NCI-H524 treated with DMSO at 0.1 percent for 48 hours (cell line): ENCODE results near the gene CAPN2.

Experiments used
- DNase-seq: peaks from one replicate; lab custom pipeline; 2025; lab: John Stamatoyannopoulos, UW

CAPN2 gene

DNA sequence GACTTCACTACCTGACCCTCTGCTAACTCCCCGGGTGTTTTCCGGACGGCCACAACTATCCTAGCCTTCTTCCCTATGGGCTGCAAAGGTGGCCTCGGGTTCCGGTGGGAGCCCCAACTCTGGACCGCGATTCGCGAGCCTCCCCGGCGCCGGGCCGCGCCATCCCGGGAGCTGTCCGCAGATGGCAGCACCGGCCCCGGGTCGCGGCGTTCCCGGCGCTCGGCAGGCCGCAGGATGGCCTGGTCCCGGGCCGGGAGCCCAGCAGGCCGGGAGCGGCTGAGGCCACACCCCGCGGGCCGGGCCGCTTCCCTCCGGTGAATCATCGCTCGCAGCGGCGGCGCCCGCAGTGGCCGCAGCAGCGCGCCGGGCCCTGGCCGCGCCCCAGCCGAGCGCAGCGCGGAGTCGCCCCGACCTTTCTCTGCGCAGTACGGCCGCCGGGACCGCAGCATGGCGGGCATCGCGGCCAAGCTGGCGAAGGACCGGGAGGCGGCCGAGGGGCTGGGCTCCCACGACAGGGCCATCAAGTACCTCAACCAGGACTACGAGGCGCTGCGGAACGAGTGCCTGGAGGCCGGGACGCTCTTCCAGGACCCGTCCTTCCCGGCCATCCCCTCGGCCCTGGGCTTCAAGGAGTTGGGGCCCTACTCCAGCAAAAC, at the start of gene CAPN2:
TSS of gene CAPN2 (plus strand) at position 346 of the 656 bp plus-strand sequence. CDS start at position 448, 102 bp downstream.
- no peak for DNase-seq

DNA sequence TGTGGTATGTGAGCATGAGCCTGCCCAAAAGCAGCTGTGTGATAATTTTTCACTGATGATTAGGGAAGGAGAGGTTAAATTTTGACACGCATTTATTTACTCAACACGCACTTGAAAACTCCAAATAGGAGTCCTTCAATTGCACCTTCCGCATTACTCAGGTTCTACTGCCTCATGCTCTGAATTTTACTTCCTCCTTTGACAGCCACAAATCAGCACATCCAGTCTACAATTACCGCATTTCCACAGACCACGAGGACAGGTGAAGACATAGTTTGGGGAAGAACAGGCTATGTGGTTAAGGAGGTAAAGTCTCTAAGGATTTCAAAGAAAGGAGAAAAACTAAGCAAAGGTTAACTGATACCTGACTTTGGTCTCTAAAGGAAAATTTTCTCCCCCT, 49.4 kb upstream of the CAPN2 start:
- no peak for DNase-seq

DNA sequence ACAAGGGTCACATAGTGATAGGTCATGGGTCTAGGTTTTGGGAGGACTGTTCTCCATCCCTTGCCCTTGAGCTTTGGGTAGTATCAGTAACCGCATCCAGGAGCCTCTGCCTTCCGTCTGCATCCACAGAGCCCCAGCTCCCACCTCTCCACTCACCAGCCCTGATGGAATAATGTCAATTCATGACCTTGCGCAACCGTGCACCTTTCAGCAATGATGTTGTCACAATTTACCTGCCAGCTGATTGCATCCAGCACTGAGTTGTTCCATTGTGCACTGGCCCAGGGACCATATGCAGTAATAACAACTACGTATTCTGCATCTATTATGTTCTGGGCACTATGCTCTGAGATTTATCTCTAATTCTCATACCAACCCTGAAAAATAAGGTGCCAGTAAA, 48.2 kb upstream of the CAPN2 start:
- DNase-seq, result no peak

DNA sequence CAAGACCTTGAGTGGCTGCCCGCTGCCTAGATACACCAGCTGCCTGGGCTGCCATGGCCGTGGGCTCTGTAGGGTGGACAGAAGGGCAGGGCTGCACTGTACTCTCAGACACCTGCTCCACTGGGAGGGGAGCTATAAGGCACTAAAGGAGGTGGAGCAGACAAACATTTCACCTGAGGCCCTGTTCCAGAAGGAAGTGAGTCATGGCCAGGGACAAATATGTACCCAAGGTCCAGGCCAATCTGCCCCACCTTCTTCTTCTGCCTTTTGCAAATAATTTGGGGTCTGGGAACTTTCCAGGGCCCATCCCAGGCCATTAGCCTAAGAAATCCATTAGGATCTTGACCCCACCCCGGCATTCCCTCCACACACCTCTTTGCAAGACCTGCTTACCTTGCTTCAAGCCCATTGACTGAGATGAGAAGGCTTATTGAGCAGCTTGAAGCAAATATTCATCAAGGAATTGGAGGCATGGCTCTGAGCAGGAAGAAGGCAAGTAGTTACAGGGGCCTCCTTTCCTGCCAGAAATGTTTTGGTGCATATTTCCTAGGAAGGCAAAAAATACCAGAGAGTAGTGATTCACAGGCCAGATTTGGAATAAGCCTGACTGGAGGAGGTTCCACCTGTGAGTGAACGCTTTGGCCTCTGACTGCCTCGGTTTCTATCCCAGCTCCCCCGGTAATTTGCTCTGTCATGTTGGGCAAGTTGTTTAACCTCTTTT, 46.6 kb upstream of the CAPN2 start, which contains the start of gene CAPN8:
TSS of gene CAPN8 (minus strand) at position 110 of the 721 bp plus-strand sequence. CDS start at position 55, 55 bp downstream.
- no peak for DNase-seq

DNA sequence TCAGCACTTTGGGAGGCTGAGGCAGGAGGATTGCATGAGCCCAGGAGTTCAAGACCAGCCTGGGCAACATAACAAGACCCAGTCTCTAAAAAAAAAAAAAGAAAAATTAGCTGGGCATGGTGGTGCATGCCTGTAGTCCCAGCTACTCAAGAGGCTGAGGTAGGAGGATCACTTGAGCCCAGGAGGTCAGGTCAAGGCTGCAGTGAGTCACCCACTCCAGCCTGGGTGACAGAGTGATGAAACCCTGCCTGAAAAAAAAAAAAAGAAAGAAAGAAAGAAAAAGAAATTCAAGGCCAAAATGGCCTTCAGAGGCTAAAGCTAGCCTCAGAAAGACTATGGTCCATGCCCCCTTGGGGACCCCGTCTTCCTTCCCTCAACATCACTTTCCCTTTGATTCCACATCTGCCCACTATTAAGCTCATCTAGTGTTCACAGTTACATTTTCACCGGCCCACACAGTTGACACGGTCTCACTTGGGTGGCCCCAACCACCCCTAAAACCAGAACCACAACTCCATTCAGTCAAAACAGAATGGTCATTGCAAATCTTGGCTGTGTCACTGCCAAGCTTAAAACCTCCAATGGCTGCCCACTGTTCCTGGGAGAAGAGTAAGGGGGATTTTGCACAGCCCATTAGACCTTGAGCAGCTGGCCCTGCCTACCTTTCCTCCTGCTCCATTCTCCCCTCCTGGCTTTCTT, 44.7 kb upstream of the CAPN2 start:
- no peak for DNase-seq

DNA sequence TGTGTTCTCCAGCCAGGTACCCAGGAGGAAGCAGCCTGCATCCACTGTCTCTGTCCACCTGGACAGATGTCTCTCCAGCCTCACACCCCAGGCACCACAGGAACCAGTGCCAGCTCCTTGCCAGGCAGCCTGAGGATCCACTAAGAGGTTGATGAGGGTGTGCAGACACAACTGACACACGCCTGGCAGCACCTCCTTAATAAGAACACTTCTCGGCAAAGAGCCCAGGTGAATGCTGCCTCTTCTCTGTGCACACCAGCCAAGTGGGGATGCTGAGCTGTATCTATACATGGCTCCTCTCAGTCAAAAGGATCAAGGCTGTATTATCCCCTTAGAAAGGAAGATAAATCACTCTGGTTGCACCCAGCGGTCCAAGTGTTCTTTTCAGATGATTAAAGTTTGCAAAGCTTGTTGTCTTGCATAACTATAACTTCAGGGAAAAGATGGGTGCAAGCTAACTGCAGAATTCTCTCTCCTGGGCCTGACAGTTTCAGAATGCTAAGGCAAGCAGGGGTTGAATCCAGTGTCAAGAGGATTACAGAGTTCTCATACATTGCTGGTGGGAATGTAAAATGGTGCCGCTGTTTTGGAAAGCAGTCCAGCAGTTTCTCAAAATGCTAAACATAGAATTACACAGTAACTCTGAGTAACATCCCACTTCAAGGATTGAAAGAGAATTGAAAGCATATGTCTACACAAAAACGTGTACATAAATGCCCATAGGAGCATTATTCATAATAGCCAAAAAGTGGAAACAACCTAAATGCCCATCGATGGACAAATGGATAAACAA, 43.1 kb upstream of the CAPN2 start:
- no peak for DNase-seq

DNA sequence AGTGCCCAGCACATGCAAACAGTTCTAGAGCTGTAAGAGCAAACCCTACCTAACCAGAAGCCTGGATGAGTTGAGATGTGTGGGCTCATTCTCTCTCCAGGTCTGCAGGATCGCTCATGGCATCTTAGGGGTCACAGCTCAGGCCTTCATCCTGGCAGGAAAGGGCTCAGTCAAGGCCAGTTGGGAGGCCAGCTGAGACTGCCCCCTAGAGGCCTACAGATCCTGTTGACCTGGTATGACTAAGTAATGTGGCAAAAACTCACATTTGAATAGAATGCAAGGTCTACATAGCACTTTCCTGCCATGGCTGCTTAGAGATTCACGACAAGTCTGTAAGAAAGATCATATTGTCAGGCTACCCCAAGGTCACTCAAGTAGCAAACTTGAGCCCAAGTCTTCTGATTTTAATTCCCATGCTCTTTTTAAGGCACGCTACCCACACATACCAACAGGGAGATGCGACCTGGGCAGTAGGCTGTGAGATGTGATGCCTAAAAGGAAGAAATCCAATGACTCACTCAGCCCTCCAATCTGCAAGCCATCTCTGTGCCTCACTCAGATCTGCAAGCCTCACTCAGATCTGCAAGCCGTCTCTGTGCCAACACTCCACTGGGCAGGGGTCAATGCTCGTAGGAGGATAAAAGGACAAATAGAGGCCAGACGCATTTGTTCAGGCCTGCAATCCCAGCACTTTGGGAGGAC, 41.7 kb upstream of the CAPN2 start:
- DNase-seq, result no peak

DNA sequence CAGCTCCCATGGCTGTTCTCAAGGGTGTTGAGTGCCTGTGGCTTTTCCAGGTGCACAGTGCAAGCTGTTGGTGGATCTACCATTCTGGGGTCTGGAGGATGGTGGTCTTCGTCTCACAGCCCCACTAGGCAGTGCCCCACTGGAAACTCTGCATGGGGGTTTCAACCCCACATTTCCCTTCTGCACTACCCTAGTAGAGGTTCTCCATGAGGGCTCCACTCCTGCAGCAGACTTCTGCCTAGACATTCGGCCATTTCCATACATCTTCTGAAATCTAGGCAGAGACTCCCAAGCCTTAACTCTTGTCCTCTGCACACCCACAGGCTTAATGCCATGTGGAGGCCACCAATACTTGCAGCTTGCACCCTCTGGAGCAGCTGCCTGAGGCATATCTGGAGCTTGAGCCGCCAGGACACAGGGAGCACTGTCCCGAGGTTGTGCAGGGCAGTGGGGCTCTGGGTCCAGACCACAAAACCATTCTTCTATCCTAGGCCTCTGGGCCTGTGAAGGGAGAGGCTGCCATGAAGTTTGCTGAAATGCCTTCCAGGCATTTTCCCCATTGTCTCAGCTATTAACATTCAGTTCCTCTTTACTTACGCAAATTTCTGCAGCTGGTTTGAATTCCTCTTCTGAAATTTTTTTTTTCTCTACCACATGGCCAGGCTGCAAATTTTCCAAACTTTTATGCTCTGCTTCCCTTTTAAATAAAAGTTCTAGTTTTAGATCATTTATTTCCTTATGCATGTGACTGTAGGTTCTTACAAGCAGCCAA, 38.0 kb upstream of the CAPN2 start:
- no peak for DNase-seq

DNA sequence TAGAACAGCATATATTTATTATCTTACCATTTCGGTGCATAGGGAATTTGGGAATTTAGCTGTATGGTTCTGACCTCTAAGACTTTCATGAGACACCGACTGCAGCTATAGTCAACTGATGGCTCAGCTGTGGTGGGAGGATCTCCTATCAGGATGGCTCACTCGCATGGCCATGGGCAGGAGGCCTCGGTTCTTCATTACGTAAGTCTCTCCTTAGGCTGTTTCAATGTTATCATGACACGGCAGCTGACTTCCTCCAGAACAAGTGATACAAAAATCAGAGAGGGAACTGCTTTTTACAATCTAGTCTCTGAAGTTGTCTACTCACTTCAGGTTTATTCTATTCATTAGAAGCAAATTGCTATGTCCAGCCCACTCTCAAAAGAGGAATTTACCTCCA, 33.5 kb upstream of the CAPN2 start:
- no peak for DNase-seq

DNA sequence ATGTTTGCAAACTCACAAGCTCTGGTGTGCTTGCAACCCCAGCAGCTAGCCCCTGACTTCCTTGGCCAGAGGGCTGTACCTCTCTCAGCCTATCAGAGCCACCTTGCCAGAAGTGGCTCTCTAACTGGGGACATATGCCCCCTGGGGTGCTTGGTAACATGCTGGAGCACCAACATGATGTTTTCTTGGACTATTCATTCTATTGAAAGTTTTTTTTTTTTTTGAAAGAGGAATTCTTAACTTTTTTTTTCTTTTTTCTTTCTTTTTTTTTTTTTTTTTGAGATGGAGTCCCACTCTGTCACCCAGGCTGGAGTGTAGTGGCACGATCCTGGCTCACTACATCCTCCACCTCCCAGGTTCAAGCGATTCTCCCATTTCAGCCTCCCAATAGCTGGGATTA, 32.2 kb upstream of the CAPN2 start:
- no peak for DNase-seq

DNA sequence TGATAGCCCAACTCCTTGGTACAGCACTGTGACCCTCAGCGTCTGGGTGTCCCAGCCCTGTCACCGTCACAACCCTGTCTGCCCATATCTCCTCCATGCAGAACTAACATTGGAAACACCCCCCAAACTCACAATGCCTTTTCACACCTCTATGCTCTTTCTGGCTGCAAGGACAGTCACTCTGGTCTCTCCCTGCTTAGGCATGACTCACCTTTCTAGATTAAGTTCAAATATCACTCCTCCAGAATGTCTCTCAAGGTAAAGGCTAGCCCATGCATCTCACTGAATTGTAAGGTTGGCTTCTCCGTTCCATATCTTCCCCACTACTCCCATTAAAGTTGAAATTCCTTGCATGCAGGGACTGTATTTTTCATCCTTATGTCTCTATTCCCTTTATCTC, 29.8 kb upstream of the CAPN2 start:
- no peak for DNase-seq

DNA sequence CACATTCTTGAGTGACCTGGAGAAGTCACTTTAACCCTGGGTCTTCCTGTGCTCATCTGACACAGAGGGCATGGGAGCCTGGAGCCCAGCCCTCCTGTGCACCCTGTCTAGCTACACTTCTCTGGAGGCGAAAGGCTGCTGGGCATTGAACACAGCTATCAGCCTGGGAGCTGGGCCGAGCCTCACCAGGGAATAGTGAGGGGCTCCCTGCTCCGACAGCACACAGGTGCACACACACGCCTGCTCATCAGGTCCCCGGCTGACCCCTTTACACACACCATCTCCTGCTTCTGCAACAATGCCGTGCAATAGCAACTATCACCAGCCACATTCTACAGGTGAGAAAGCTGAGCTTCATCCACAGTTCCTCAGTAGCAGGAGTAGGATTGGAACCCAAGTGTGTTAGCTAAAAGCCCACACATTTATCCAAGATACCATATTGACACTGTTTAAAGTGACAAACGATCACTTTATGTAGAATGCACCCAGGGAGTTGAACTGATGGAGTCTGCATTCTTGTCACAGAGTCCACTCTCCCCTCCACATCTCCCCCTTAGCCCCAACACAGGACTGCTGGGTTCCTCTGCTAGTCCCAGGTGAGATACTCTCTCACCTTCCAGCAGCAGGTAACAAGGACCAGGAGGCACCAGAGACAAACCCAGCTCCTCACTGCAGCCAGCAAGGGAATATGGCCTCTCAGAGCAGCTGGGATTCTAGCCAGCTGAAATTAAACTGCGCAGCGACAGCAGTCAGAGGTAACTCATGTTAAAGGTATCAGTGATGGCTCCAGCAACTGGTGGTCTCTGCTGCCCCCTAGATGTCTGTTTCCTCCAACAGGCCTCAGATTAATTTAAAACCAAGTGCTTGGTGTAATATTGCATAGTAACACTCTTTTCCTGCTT, 28.5 kb upstream of the CAPN2 start:
- DNase-seq, result no peak

DNA sequence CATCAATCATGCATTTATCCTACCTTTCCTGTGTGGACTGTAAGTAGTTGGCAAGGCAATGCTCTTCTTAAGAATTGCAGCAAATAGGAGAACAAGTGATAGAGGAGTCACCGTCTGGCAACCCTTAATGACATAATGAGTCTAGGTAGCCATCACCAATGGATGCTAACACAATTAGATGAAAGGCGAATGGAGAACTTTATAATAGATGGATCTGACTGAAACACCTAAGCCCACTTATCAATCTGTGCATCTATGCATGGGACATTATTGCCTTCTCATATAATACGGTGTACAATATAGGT, 27.9 kb upstream of the CAPN2 start:
- DNase-seq, result no peak

DNA sequence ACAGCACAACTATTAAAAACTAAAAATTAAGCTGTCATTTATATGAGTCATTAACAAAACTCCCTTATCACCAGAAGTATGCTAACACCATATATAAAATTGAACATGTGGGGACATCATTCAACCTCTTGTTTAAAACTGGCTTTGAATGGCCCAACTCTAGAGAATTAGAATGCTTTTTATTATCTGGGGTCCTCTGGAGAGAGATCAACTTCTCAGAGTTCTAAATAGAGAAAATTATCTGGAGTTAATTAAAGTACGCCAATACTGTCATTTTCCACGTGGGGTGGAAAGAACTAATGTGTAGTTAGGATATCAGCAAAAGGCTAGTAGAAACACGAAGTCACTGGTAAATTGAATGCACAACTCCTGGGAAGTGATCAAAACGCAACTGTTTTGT, 21.2 kb upstream of the CAPN2 start:
- no peak for DNase-seq

DNA sequence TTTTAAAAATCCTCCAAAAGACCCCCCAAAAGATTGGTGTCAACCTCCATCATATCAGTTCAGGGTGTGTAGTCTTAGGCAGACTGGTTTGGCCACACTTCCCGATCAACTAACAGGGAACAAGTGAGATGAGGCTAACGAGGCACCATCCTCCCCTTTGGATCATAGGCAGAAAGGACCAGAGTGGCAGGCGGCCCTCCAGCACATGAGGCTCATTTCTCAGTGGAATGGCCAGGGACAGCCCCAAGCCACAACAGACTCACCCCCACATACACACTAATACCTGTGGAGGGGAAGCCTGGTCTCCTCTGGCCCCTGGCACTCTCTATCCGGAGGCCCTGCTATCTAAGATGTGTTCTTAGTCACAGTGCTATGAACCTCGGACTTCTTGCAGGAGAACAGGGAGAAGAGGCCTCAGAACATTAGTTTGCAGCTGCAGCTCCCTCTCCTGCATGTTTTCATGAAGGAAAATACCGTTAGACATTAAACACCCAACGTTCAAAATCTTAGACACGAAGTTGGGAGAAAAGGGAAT, 17.3 kb upstream of the CAPN2 start:
- DNase-seq, result no peak

DNA sequence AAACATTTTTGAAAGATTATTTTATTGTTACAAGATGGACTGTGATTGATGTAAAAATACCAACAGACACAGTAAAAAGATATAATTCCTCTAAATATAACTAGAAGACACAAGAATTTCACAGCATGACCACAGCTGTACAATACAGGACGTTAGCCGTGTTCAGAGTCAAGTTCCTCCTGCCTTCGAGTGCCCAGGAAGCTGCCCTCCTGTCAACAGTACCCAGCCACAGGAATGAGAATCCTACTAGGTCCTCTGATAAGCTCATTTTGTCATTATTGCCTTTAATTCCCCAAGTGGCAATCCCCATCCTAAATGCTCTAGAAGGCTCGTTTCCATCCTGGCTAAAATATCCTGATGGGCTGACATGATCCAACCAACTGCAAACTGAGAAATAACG, 16.4 kb upstream of the CAPN2 start:
- DNase-seq, result no peak

DNA sequence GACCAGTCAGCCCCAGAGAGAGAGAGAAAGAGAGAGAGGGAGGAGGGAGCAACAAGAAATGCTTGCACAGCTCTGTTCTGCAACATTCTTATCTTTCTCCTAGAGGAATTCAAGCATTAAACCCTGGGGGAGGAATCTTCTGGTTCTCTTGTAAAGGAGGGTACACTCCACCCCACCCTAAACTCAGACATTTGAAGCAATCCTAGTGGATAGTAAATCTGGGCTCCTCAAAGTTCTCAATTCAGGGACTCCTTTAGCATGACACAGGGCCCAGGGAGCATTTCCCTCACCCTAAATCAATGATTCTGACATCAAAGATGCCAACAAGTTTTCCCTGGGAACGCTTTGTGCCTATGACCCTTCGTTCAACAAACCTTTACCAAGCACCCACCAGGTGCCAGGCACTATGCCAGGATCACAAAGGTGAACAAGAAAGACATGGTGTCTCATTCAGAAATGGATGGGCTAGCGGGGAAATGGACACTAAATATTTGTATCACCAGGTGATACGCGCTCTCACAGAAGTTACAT, 11.9 kb upstream of the CAPN2 start:
- no peak for DNase-seq

DNA sequence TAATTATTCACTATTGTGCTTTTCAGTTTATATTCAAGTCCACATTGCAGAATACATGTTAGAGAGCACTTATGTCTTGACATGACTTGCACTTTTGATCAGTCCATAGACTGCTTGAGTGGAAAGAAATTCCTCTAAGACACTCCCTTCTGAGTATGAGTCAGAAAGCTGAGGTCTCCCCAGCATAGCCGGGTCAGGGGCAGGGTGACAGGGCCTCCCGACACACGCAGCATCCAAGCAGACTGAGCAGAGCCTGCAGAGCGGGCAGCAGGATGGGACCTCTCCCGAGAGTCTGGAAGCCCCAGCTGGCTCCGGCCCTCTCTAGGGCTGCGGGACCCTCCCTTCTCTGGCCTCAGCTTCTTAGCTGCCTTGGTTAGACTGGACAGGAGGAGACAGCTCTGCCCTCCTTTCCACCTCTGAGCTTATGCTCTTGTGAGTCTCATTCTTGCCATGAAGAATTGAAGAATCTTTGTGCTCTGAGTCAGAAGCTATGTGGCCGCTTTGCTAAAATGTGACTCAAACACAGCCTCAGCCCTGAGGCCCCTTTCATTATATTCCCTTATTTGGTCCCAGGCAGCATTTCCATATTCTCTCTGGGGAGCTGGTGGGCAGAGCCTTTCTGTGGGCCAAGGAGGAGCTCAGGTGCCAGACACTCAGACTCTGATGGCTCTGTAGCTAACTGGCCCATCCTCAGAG, 11.2 kb upstream of the CAPN2 start:
- DNase-seq, result no peak
